K562 (cell line): ENCODE data around the gene SIGLEC9. TPM values are rescaled to one million over a fixed set of nuclear protein-coding genes. Genes with fewer than 3 reads are reported as not detected.

Experiments
- ATAC-seq: fragments of 200-7000 bp; cut with Tn5 transposase; 3 replicates; pipeline ENCODE4 v1.9.1; 2020; ENCODE audit warnings: moderate library complexity
- BruUV-seq: library from RNA; stranded (reverse); fragments of 400-500 nt; replicated peaks from 2 replicates; lab custom pipeline; 2021; lab: Mats Ljungman, UMichigan
- CTCF ChIA-PET: fragments of 300-600 bp; formaldehyde crosslinking; extraction: SDS; loops from one replicate; lab custom pipeline; 2021; ENCODE audit warnings: low intra/inter-chr PET ratio; lab: Yijun Ruan, JAX
- POLR2A ChIA-PET: fragments of 300-600, 350-650 bp; sonication (Branson Sonifier 250); formaldehyde crosslinking; extraction: SDS; loops from one replicate; lab custom pipeline; 2021; ENCODE audit warnings: antibody characterized with exemption, inconsistent platforms; lab: Yijun Ruan, JAX
- DNase-seq, 4 experiments: peaks; one replicate each; pipeline versions ENCODE4 v3.0.0 to v3.0.0-alpha.2; 2011 to 2018; ENCODE audit warnings: low spot score in 3 of 4, mixed read lengths in 3 of 4; ENCODE audit errors: extremely low read depth in 1 of 4
- FAIRE-seq: peaks from 2 replicates; lab custom pipeline; 2011; peaks lifted over from hg19 to GRCh38; lab: Jason Lieb, UNC
- H2AFZ ChIP-seq: 2 replicates; pipeline ENCODE4 v1.6.0; 2011; ENCODE audit warnings: low read depth, low read length, control low read depth, inconsistent platforms
- H3K27ac ChIP-seq: fragments of 200-600 bp; 3 replicates; pipeline ENCODE4 v1.8.0; 2011; ENCODE audit warnings: low read depth, mild to moderate bottlenecking, control low read depth, inconsistent platforms, low read length, moderate library complexity, mixed read lengths; ENCODE audit errors: extremely low read depth
- H3K27me3 ChIP-seq, 2 experiments: fragments of 300-600 bp in 1 of 2; 2 replicates in 1 of 2; 3 replicates in 1 of 2; pipeline versions ENCODE4 v1.6.0 to v1.8.0; 2011; ENCODE audit warnings: inconsistent platforms in 2 of 2, low read length in 2 of 2, mild to moderate bottlenecking in 1 of 2, mixed read lengths in 1 of 2, moderate library complexity in 1 of 2; ENCODE audit not compliant: control insufficient read depth in 2 of 2, insufficient read depth in 2 of 2
- H3K36me3 ChIP-seq: fragments of 300-600 bp; 3 replicates; pipeline ENCODE4 v1.8.0; 2011; ENCODE audit warnings: mild to moderate bottlenecking, low read length, inconsistent platforms; ENCODE audit not compliant: control insufficient read depth, insufficient read depth
- H3K4me1 ChIP-seq, 2 experiments: fragments of 200-600 bp in 1 of 2; replicated peaks in 1 of 2; 2 replicates in 1 of 2; 3 replicates in 1 of 2; pipeline versions ENCODE4 v1.5.1 to v1.8.0; 2011; ENCODE audit warnings: inconsistent platforms in 2 of 2, low read length in 2 of 2, mild to moderate bottlenecking in 1 of 2, mixed read lengths in 1 of 2, moderate library complexity in 1 of 2; ENCODE audit not compliant: control insufficient read depth in 2 of 2, insufficient read depth in 2 of 2
- H3K4me2 ChIP-seq: 2 replicates; pipeline ENCODE4 v1.6.1; 2011; ENCODE audit warnings: low read length, control low read depth, inconsistent platforms, mixed read lengths; ENCODE audit not compliant: insufficient read depth
- H3K4me3 ChIP-seq: fragments of 200-600 bp; sonication (generic), shearing (Covaris generic); 2 replicates; pipeline ENCODE4 v1.5.1; 2016; ENCODE audit warnings: control low read depth, inconsistent platforms
- H3K79me2 ChIP-seq: fragments of 200-600 bp; 3 replicates; pipeline ENCODE4 v1.8.0; 2011; ENCODE audit warnings: low read length, inconsistent platforms; ENCODE audit not compliant: control insufficient read depth, insufficient read depth
- H3K9ac ChIP-seq, 2 experiments: 2 replicates each; pipeline versions ENCODE4 v1.6.0 to v1.6.1; 2011; ENCODE audit warnings: low read depth in 2 of 2, low read length in 2 of 2, control low read depth in 1 of 2, inconsistent platforms in 1 of 2, mild to moderate bottlenecking in 1 of 2, mixed read lengths in 1 of 2; ENCODE audit not compliant: insufficient read depth in 1 of 2
- H3K9me1 ChIP-seq: one replicate; pipeline ENCODE4 v1.6.0; 2011; ENCODE audit warnings: inconsistent platforms, mild to moderate bottlenecking, low read length, moderate library complexity; ENCODE audit not compliant: control insufficient read depth, insufficient read depth
- H3K9me3 ChIP-seq: replicated peaks from 2 replicates; pipeline ENCODE4 v1.5.1; 2011; ENCODE audit warnings: low read depth, low read length, inconsistent platforms; ENCODE audit not compliant: control insufficient read depth, insufficient read depth
- H4K20me1 ChIP-seq: replicated peaks from 2 replicates; pipeline ENCODE4 v1.6.1; 2011; ENCODE audit warnings: low read length, inconsistent platforms, mixed read lengths; ENCODE audit not compliant: control insufficient read depth, insufficient read depth
- ARID1B ChIP-seq: fragments of 450-650 bp; IDR thresholded peaks from 2 replicates; pipeline ENCODE4 v1.6.1; 2016; ENCODE audit warnings: antibody characterized with exemption, mild to moderate bottlenecking, inconsistent platforms
- GTF2B ChIP-seq: IDR thresholded peaks from 2 replicates; pipeline ENCODE4 v1.6.1; 2011; ENCODE audit not compliant: insufficient read length; ENCODE audit errors: extremely low read depth
- HES1 ChIP-seq: fragments of 450-650 bp; IDR thresholded peaks from 2 replicates; pipeline ENCODE4 v1.6.1; 2016; ENCODE audit warnings: low read depth, mild to moderate bottlenecking, moderate library complexity
- KDM2B ChIP-seq: fragments of 250-450 bp; sonication (Bioruptor Pico); IDR thresholded peaks from 2 replicates; pipeline ENCODE4 v1.8.0; 2021; ENCODE audit warnings: mild to moderate bottlenecking, moderate library complexity
- L3MBTL2 ChIP-seq: fragments of 450-650 bp; IDR thresholded peaks from 2 replicates; pipeline ENCODE4 v1.6.1; 2016; ENCODE audit warnings: mild to moderate bottlenecking, moderate library complexity
- NCOA6 ChIP-seq: fragments of 450-650 bp; IDR thresholded peaks from 2 replicates; pipeline ENCODE4 v1.6.1; 2017; ENCODE audit warnings: mild to moderate bottlenecking
- NFE2 ChIP-seq: IDR thresholded peaks from 2 replicates; pipeline ENCODE4 v1.6.1; 2014; ENCODE audit warnings: antibody characterized with exemption, low read depth
- PML ChIP-seq: IDR thresholded peaks from 2 replicates; pipeline ENCODE4 v1.6.1; 2012; ENCODE audit warnings: low read length, inconsistent platforms
- PTBP1 ChIP-seq: fragments of 200-400 bp; formaldehyde crosslinking; IDR thresholded peaks from 2 replicates; pipeline ENCODE4 v1.6.1; 2017; ENCODE audit warnings: low read depth, low read length
- SMC3 ChIP-seq: conservative IDR thresholded peaks from 2 replicates; pipeline ENCODE4 v1.6.1; 2011; ENCODE audit warnings: low read depth, low read length, improper control_type of control experiment; ENCODE audit not compliant: insufficient read depth
- ZNF133 ChIP-seq: fragments of 250-450 bp; sonication (Bioruptor Pico); IDR thresholded peaks from 2 replicates; pipeline ENCODE4 v1.4.0; 2020; ENCODE audit warnings: mild to moderate bottlenecking
- ZNF282 ChIP-seq: sonication (generic); formaldehyde crosslinking; IDR thresholded peaks from 2 replicates; pipeline ENCODE4 v1.8.1; 2023; ENCODE audit warnings: missing genetic modification reagents
- ZNF589 ChIP-seq: fragments of 200-800 bp; sonication (Bioruptor generic); IDR thresholded peaks from 2 replicates; pipeline ENCODE4 v1.6.1; 2016; ENCODE audit warnings: low read depth, missing genetic modification characterization, missing compliant biosample characterization
- WGBS: fragments of 100-300 bp; shearing (Covaris generic); methylation state at CpG from one replicate; pipeline ENCODE4 v1.1.6; 2016; ENCODE audit warnings: low coverage, mixed read lengths; ENCODE audit not compliant: insufficient coverage; ENCODE audit errors: missing lambda C conversion rate; 5-methylcytosine and 5-hydroxymethylcytosine counted together
- in situ Hi-C: fragments of 300-500 bp; cut with MboI; formaldehyde crosslinking; loops from 4 replicates; pipeline ENCODE4 v1.15.0; 2018; ENCODE audit warnings: inconsistent platforms, mixed read lengths
- intact Hi-C: fragments of 100-400 bp; cut with micrococcal nuclease; formaldehyde crosslinking; loops from 2 replicates; pipeline ENCODE4 v1.14.2; 2022
- polyA plus RNA-seq, 8 experiments: library from polyadenylated mRNA; depleted of rRNA in 4 of 8; stranded (reverse) in 5 of 8; unstranded in 3 of 8; fragments of >200 nt; fragmentation: Nextera tagmentation in 2 of 8; fragmentation: Illumina TruSeq in 1 of 8; extraction: Ambion mirVana in 2 of 8; extraction: Trizol in 1 of 8; gene quantifications; 2 replicates each; pipeline versions ENCODE4 v1.2.1 to v1.2.3, GENCODE V29; 2011 to 2014; ENCODE audit warnings: inconsistent platforms in 1 of 8, missing spikeins in 1 of 8
- total RNA-seq, 7 experiments: library from RNA; depleted of rRNA in 6 of 7; stranded (reverse); fragments of >200 nt in 6 of 7; fragmentation: Illumina TruSeq in 2 of 7; extraction: Trizol in 2 of 7; gene quantifications; 2 replicates each; pipeline versions ENCODE4 v1.2.1 to v1.2.3, GENCODE V29; 2011 to 2021; ENCODE audit warnings: low replicate concordance in 1 of 7
- TF ChIP-seq, protein P1 (sequence below): fragments of 450-650 bp; IDR thresholded peaks from 2 replicates; pipeline ENCODE4 v1.6.1; 2017; ENCODE audit warnings: antibody characterized with exemption, mild to moderate bottlenecking
- TF ChIP-seq, protein P2 (sequence below): fragments of 250-450 bp; sonication (Bioruptor Pico); IDR thresholded peaks from 2 replicates; pipeline ENCODE4 v1.5.0; 2020; ENCODE audit warnings: mild to moderate bottlenecking

Gene SIGLEC9
- total and polyA plus RNA-seq, 9 of the 15 experiments (the other 6 are each of a cell fraction or from before 2014, with no cell fraction given), result 0.09 to 0.34 (median 0.22) TPM; not detected in 4

DNA sequence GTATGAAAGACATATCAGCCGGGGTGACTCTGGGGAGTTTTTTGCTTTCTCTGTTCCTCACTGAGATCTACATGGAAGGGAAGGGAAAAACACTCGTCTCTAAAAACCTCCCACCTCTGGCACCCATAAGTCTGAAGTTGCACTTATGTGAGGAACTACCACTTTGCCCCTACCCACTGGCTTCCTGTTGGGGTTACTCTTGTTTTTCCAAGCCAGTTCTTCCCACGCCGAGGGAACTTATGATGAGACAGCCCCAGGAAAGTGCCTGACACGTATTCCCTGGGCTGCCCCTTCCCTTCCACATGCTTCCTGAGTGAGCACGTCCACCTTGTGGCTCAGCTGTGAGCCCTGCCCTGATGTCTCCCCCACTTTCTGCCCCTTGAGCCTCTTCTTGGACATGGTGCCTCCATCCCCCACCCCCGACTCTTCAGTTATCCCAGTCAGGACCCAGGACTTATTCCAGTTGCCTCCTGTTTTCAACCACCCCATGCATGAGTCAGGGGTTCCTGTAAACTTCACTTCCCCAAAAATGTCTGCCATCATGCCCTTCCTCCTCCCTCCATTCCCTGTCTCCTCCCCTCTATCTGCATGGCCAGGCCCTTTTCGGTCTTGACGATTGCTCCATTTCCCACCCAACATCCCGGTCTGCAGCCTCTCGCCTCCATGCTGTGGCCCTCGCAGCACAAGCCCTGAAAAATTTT is 12.3 kb downstream of the SIGLEC9 start:
- BruUV-seq, result TSS peak; percentile 95
- intact Hi-C loops (no loop called here), in situ Hi-C loops (no loop called here)
- ChIA-PET CTCF (no interaction called here), POLR2A (interaction anchor here (0.6 to 1.3 kb wide), 3 partner anchors 11 to 410 kb away, joined by 3 read pairs; no protein-coding TSS in a partner anchor)
- Histone ChIP-seq H3K4me2 (peak overlapping the region; percentile 29), H3K9ac (no peak overlapping the region; a peak in 1 of 4 replicates), H3K36me3 (no peaks in the 10 kb centered on the region), H3K27ac (peak overlapping the region; percentile 34; the same call in 1 of the 3 replicates), H3K27me3 (peaks cover 11 to 31% of the 10 kb centered on the region in 2 experiments; a peak in 4 of 5 replicates), H3K79me2 (no peaks in the 10 kb centered on the region), H3K9me1 (no peaks in the 10 kb centered on the region), H3K4me1 (peaks cover 17 to 19% of the 10 kb centered on the region in 2 experiments; a peak in 4 of 5 replicates), H2AFZ (peak overlapping the region; percentile 89), H4K20me1 (peaks cover 8% of the 10 kb centered on the region; the same call in 1 of the 2 replicates), H3K4me3 (no peak overlapping the region), H3K9me3 (no peaks in the 10 kb centered on the region; the same call in 1 of the 2 replicates)
- DNase-seq, result peak in 1 of 4 experiments; percentile 28
- ATAC-seq, result peak; percentile 49; the same call in 2 of the 3 replicates
- FAIRE-seq, result no peak
- 13% methylated on average over 10 of the region's 12 CpGs for WGBS
- TF ChIP-seq HES1 (no peak), KDM2B (CRISPR knock-in tag) (no peak), ZNF133 (CRISPR knock-in tag) (no peak), NCOA6 (no peak), SMC3 (no peak), ZNF589 (0 out of 2 replicates have a peak, but pooled peaks have one; percentile 75), PML (peak; percentile 90), GTF2B (peak; percentile 32), ZNF282 (no peak), PTBP1 (no peak), ARID1B (0 out of 2 replicates have a peak, but pooled peaks have one; percentile 16), L3MBTL2 (peak; percentile 26; the same call in 1 of the 2 replicates), NFE2 (peak; percentile 53; the same call in 1 of the 2 replicates)
- TF ChIP-seq, protein P1, sequence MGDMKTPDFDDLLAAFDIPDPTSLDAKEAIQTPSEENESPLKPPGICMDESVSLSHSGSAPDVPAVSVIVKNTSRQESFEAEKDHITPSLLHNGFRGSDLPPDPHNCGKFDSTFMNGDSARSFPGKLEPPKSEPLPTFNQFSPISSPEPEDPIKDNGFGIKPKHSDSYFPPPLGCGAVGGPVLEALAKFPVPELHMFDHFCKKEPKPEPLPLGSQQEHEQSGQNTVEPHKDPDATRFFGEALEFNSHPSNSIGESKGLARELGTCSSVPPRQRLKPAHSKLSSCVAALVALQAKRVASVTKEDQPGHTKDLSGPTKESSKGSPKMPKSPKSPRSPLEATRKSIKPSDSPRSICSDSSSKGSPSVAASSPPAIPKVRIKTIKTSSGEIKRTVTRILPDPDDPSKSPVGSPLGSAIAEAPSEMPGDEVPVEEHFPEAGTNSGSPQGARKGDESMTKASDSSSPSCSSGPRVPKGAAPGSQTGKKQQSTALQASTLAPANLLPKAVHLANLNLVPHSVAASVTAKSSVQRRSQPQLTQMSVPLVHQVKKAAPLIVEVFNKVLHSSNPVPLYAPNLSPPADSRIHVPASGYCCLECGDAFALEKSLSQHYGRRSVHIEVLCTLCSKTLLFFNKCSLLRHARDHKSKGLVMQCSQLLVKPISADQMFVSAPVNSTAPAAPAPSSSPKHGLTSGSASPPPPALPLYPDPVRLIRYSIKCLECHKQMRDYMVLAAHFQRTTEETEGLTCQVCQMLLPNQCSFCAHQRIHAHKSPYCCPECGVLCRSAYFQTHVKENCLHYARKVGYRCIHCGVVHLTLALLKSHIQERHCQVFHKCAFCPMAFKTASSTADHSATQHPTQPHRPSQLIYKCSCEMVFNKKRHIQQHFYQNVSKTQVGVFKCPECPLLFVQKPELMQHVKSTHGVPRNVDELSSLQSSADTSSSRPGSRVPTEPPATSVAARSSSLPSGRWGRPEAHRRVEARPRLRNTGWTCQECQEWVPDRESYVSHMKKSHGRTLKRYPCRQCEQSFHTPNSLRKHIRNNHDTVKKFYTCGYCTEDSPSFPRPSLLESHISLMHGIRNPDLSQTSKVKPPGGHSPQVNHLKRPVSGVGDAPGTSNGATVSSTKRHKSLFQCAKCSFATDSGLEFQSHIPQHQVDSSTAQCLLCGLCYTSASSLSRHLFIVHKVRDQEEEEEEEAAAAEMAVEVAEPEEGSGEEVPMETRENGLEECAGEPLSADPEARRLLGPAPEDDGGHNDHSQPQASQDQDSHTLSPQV, result peak; percentile 24; the same call in 1 of the 2 replicates
- TF ChIP-seq, protein P2, sequence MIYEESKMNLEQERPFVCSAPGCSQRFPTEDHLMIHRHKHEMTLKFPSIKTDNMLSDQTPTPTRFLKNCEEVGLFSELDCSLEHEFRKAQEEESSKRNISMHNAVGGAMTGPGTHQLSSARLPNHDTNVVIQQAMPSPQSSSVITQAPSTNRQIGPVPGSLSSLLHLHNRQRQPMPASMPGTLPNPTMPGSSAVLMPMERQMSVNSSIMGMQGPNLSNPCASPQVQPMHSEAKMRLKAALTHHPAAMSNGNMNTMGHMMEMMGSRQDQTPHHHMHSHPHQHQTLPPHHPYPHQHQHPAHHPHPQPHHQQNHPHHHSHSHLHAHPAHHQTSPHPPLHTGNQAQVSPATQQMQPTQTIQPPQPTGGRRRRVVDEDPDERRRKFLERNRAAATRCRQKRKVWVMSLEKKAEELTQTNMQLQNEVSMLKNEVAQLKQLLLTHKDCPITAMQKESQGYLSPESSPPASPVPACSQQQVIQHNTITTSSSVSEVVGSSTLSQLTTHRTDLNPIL (CRISPR knock-in tag), result no peak
